Erythroblast (primary cell): ENCODE results near the gene B3GNT5.

Experiments used
- GATA1 ChIP-seq: IDR thresholded peaks from 2 replicates; pipeline ENCODE4 v1.6.1; 2011; ENCODE audit warnings: low read depth, mild to moderate bottlenecking, control low read depth, low read length, moderate library complexity
- POLR2A ChIP-seq: IDR thresholded peaks from 2 replicates; pipeline ENCODE4 v1.6.1; 2011; ENCODE audit warnings: mild to moderate bottlenecking, low read length

GRCh38 chr3:183265157-183265642 lies 12.1 kb downstream of the B3GNT5 start:
- TF ChIP-seq POLR2A = no peak
- TF ChIP-seq GATA1 = no peak
